BLaER1 (cell line): ENCODE results near the gene GSDME.

Experiments used
- H3K27ac ChIP-seq: shearing (Covaris generic); formaldehyde crosslinking; 2 replicates; pipeline ENCODE4 v1.8.1; 2022
- H3K27me3 ChIP-seq: shearing (Covaris generic); formaldehyde crosslinking; 2 replicates; pipeline ENCODE4 v1.8.1; 2022
- H3K36me3 ChIP-seq: shearing (Covaris generic); formaldehyde crosslinking; 2 replicates; pipeline ENCODE4 v1.8.1; 2022
- H3K4me1 ChIP-seq: shearing (Covaris generic); formaldehyde crosslinking; 2 replicates; pipeline ENCODE4 v1.8.1; 2022
- H3K4me2 ChIP-seq: shearing (Covaris generic); formaldehyde crosslinking; 2 replicates; pipeline ENCODE4 v1.8.1; 2022
- H3K4me3 ChIP-seq: shearing (Covaris generic); formaldehyde crosslinking; 2 replicates; pipeline ENCODE4 v1.8.1; 2022
- H3K9ac ChIP-seq: shearing (Covaris generic); formaldehyde crosslinking; 2 replicates; pipeline ENCODE4 v1.8.1; 2022
- H3K9me3 ChIP-seq: shearing (Covaris generic); formaldehyde crosslinking; 2 replicates; pipeline ENCODE4 v1.8.1; 2022
- H4K20me1 ChIP-seq: shearing (Covaris generic); formaldehyde crosslinking; 2 replicates; pipeline ENCODE4 v1.8.1; 2022
- Cebpa-rat ChIP-seq: shearing (Covaris generic); IDR thresholded peaks from 2 replicates; pipeline ENCODE4 v1.8.1; 2022

The GSDME gene

GRCh38 chr7:24724451-24725190 is 32.6 kb downstream of the GSDME start:
- Histone ChIP-seq H3K27me3 (no peaks in the 10 kb centered on the region; the same call in 1 of the 2 replicates), H3K4me2 (peak overlapping the region; percentile 9; the same call in 1 of the 2 replicates), H3K9ac (no peak overlapping the region), H3K27ac (no peak overlapping the region), H3K9me3 (no peaks in the 10 kb centered on the region), H3K36me3 (no peaks in the 10 kb centered on the region), H4K20me1 (no peaks in the 10 kb centered on the region), H3K4me3 (no peak overlapping the region), H3K4me1 (peaks cover 84% of the 10 kb centered on the region)
- TF ChIP-seq Cebpa-rat = no peak

GRCh38 chr7:24723178-24723530 is 34.1 kb downstream of the GSDME start:
- Histone ChIP-seq H3K36me3 (no peaks in the 10 kb centered on the region), H4K20me1 (peaks cover 12% of the 10 kb centered on the region; the same call in 1 of the 2 replicates), H3K4me2 (peak overlapping the region; percentile 93), H3K4me1 (peaks cover 85% of the 10 kb centered on the region), H3K9ac (no peak overlapping the region), H3K27me3 (no peaks in the 10 kb centered on the region; the same call in 1 of the 2 replicates), H3K4me3 (no peak overlapping the region), H3K9me3 (no peaks in the 10 kb centered on the region), H3K27ac (no peak overlapping the region)
- no peak for TF ChIP-seq Cebpa-rat

- peak overlapping the region; percentile 93 for H3K4me2 ChIP-seq
- H3K36me3 ChIP-seq = no peaks in the 10 kb centered on the region
- peaks cover 85% of the 10 kb centered on the region for H3K4me1 ChIP-seq
- TF ChIP-seq Cebpa-rat = no peak
- no peak overlapping the region for H3K27ac ChIP-seq
- H3K9me3 ChIP-seq = no peaks in the 10 kb centered on the region
- no peak overlapping the region for H3K9ac ChIP-seq
- no peaks in the 10 kb centered on the region; the same call in 1 of the 2 replicates for H3K27me3 ChIP-seq
- H3K4me3 ChIP-seq = no peak overlapping the region
- H4K20me1 ChIP-seq = peaks cover 13% of the 10 kb centered on the region; the same call in 1 of the 2 replicates
Measured at GRCh38 chr7:24722386-24723177, 34.7 kb downstream of the GSDME start.

- H3K4me2 ChIP-seq = peak overlapping the region; percentile 93
- H3K27ac ChIP-seq = no peak overlapping the region
- H3K9me3 ChIP-seq = no peaks in the 10 kb centered on the region
- no peak overlapping the region for H3K9ac ChIP-seq
- H4K20me1 ChIP-seq = peaks cover 13% of the 10 kb centered on the region; the same call in 1 of the 2 replicates
- 0 out of 2 replicates have a peak overlapping the region, but pooled peaks have one; percentile 7 for H3K4me3 ChIP-seq
- H3K27me3 ChIP-seq = no peaks in the 10 kb centered on the region; the same call in 1 of the 2 replicates
- peaks cover 85% of the 10 kb centered on the region for H3K4me1 ChIP-seq
- no peaks in the 10 kb centered on the region for H3K36me3 ChIP-seq
- TF ChIP-seq Cebpa-rat = no peak
Measured at GRCh38 chr7:24721481-24722001, 35.7 kb downstream of the GSDME start.

- H3K36me3 ChIP-seq = no peaks in the 10 kb centered on the region
- peaks cover 13% of the 10 kb centered on the region; the same call in 1 of the 2 replicates for H4K20me1 ChIP-seq
- H3K9me3 ChIP-seq = no peaks in the 10 kb centered on the region
- H3K27ac ChIP-seq = no peak overlapping the region
- TF ChIP-seq Cebpa-rat = no peak
- H3K4me3 ChIP-seq = no peak overlapping the region
- H3K4me2 ChIP-seq = peak overlapping the region; percentile 93
- no peak overlapping the region for H3K9ac ChIP-seq
- no peaks in the 10 kb centered on the region; the same call in 1 of the 2 replicates for H3K27me3 ChIP-seq
- peaks cover 89% of the 10 kb centered on the region for H3K4me1 ChIP-seq
Measured at GRCh38 chr7:24720283-24720682, 37.0 kb downstream of the GSDME start.

GRCh38 chr7:24718977-24719491 is 38.2 kb downstream of the GSDME start:
- TF ChIP-seq Cebpa-rat = peak; percentile 45; the same call in 1 of the 2 replicates
- Histone ChIP-seq H3K27ac (peak overlapping the region; percentile 70; the same call in 1 of the 2 replicates), H3K4me2 (peak overlapping the region; percentile 93), H3K27me3 (no peaks in the 10 kb centered on the region; the same call in 1 of the 2 replicates), H3K4me1 (peaks cover 97% of the 10 kb centered on the region), H3K4me3 (0 out of 2 replicates have a peak overlapping the region, but pooled peaks have one; percentile 8), H3K36me3 (no peaks in the 10 kb centered on the region), H4K20me1 (peaks cover 13% of the 10 kb centered on the region; the same call in 1 of the 2 replicates), H3K9ac (no peak overlapping the region), H3K9me3 (no peaks in the 10 kb centered on the region)

GRCh38 chr7:24718431-24718831 is 38.8 kb downstream of the GSDME start:
- peak overlapping the region; percentile 93 for H3K4me2 ChIP-seq
- H3K27ac ChIP-seq = peak overlapping the region; percentile 70
- H3K4me3 ChIP-seq = 0 out of 2 replicates have a peak overlapping the region, but pooled peaks have one; percentile 8
- peaks cover 100% of the 10 kb centered on the region for H3K4me1 ChIP-seq
- no peaks in the 10 kb centered on the region for H3K36me3 ChIP-seq
- H4K20me1 ChIP-seq = peaks cover 13% of the 10 kb centered on the region; the same call in 1 of the 2 replicates
- H3K27me3 ChIP-seq = no peaks in the 10 kb centered on the region; the same call in 1 of the 2 replicates
- H3K9ac ChIP-seq = peak overlapping the region; percentile 8; the same call in 1 of the 2 replicates
- H3K9me3 ChIP-seq = no peaks in the 10 kb centered on the region
- no peak for TF ChIP-seq Cebpa-rat

GRCh38 chr7:24717694-24718320 is 39.5 kb downstream of the GSDME start:
- no peaks in the 10 kb centered on the region; the same call in 1 of the 2 replicates for H3K27me3 ChIP-seq

GRCh38 chr7:24717247-24717622 is 40.0 kb downstream of the GSDME start:
- Histone ChIP-seq H3K4me2 (peak overlapping the region; percentile 93), H3K27ac (no peak overlapping the region)
- no peak for TF ChIP-seq Cebpa-rat

More at GRCh38 chr7:24717694-24718320, 39.5 kb downstream of the GSDME start:
- Histone ChIP-seq H4K20me1 (peaks cover 13% of the 10 kb centered on the region; the same call in 1 of the 2 replicates), H3K4me3 (no peak overlapping the region), H3K4me2 (peak overlapping the region; percentile 93), H3K9me3 (no peaks in the 10 kb centered on the region), H3K4me1 (peaks cover 100% of the 10 kb centered on the region), H3K27ac (peak overlapping the region; percentile 70), H3K9ac (peak overlapping the region; percentile 8; the same call in 1 of the 2 replicates), H3K36me3 (no peaks in the 10 kb centered on the region)
- no peak for TF ChIP-seq Cebpa-rat

More at GRCh38 chr7:24717247-24717622, 40.0 kb downstream of the GSDME start:
- Histone ChIP-seq H4K20me1 (peaks cover 13% of the 10 kb centered on the region; the same call in 1 of the 2 replicates), H3K9ac (no peak overlapping the region), H3K27me3 (no peaks in the 10 kb centered on the region), H3K36me3 (no peaks in the 10 kb centered on the region), H3K4me3 (no peak overlapping the region), H3K9me3 (no peaks in the 10 kb centered on the region), H3K4me1 (peaks cover 99% of the 10 kb centered on the region)
